ENCODE results near the gene THBD. TPM values are rescaled to one million over a fixed set of nuclear protein-coding genes. Genes with fewer than 3 reads are reported as not detected.

Gene THBD
- total and polyA plus RNA-seq, 2 donors (not counting 1 experiment from before 2014, with no cell fraction given), result 0.99 to 8.4 TPM

- no peak overlapping the region for H3K4me2 ChIP-seq (ENCODE audit: extremely low read depth, insufficient read depth, low read length)
- peaks cover 6% of the 10 kb centered on the region for H3K27me3 ChIP-seq (ENCODE audit: control insufficient read depth, insufficient read depth, low read length)
- H3K27ac ChIP-seq (ENCODE audit: insufficient read depth, low read length), result no peak overlapping the region
- no peak overlapping the region for H3K4me3 ChIP-seq (replicated peaks in 1 of 4; ENCODE audit: control extremely low read depth in 1 of 4, insufficient read depth in 1 of 4, low read depth in 3 of 4, low read length in 4 of 4)
- H3K9ac ChIP-seq (ENCODE audit: insufficient read depth, low read length), result no peak overlapping the region
- H3K79me2 ChIP-seq (ENCODE audit: control insufficient read depth, insufficient read depth, low read length), result no peaks in the 10 kb centered on the region
- no peaks in the 10 kb centered on the region for H3K36me3 ChIP-seq (ENCODE audit: control insufficient read depth, insufficient read depth, low read length)
- no peaks in the 10 kb centered on the region for H4K20me1 ChIP-seq (ENCODE audit: control insufficient read depth, extremely low read depth, insufficient read depth, low read length)
- no peak for DNase-seq (ENCODE audit: low read depth in 2 of 2)
- no peaks in the 10 kb centered on the region for H3K9me3 ChIP-seq (ENCODE audit: control insufficient read depth, insufficient read depth, low read depth, low read length)
- TF ChIP-seq, protein P1, sequence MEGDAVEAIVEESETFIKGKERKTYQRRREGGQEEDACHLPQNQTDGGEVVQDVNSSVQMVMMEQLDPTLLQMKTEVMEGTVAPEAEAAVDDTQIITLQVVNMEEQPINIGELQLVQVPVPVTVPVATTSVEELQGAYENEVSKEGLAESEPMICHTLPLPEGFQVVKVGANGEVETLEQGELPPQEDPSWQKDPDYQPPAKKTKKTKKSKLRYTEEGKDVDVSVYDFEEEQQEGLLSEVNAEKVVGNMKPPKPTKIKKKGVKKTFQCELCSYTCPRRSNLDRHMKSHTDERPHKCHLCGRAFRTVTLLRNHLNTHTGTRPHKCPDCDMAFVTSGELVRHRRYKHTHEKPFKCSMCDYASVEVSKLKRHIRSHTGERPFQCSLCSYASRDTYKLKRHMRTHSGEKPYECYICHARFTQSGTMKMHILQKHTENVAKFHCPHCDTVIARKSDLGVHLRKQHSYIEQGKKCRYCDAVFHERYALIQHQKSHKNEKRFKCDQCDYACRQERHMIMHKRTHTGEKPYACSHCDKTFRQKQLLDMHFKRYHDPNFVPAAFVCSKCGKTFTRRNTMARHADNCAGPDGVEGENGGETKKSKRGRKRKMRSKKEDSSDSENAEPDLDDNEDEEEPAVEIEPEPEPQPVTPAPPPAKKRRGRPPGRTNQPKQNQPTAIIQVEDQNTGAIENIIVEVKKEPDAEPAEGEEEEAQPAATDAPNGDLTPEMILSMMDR (conservative IDR thresholded peaks at IDR 0.05 in 1 of 2, IDR thresholded peaks at IDR 0.05 in 1 of 2; ENCODE audit: low read depth in 1 of 2, low read length in 2 of 2), result no peak
- no peak for TF ChIP-seq EZH2 (IDR thresholded peaks at IDR 0.05; ENCODE audit: low read length, missing control alignments)
- no peaks in the 10 kb centered on the region for H3K4me1 ChIP-seq (ENCODE audit: control insufficient read depth, extremely low read depth, insufficient read depth, low read length)
- H2AFZ ChIP-seq (ENCODE audit: low read length), result no peak overlapping the region
Measured at GRCh38 chr20:23096986-23097520, 47.6 kb upstream of the THBD start.

DNA sequence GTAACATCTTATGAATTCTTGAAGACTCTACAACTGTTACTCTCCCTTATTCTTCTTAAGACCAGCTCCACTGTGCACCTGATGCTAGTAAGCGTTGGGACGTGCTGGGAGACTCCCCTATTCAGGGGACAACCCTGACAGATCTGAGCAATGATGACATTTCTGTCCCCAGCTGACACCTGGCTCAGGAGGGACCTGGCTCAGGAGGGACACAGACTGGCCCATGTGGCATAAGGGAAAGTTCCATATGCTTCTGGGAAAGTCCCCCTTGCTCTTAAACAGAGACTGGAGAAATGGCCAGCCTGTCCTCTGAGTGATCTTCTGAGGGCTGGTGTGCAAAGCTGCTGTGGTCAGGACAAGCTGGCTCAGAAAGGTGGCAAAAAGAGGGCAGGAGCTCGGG lies 46.6 kb upstream of the THBD start:
- H3K9ac ChIP-seq (ENCODE audit: insufficient read depth, low read length), result no peak overlapping the region
- H3K4me3 ChIP-seq (replicated peaks in 1 of 4; ENCODE audit: control extremely low read depth in 1 of 4, insufficient read depth in 1 of 4, low read depth in 3 of 4, low read length in 4 of 4), result no peak overlapping the region
- no peaks in the 10 kb centered on the region for H3K9me3 ChIP-seq (ENCODE audit: control insufficient read depth, insufficient read depth, low read depth, low read length)
- H3K27ac ChIP-seq (ENCODE audit: insufficient read depth, low read length), result no peak overlapping the region
- H3K4me1 ChIP-seq (ENCODE audit: control insufficient read depth, extremely low read depth, insufficient read depth, low read length), result no peaks in the 10 kb centered on the region
- no peaks in the 10 kb centered on the region for H4K20me1 ChIP-seq (ENCODE audit: control insufficient read depth, extremely low read depth, insufficient read depth, low read length)
- TF ChIP-seq EZH2 (IDR thresholded peaks at IDR 0.05; ENCODE audit: low read length, missing control alignments), result no peak
- TF ChIP-seq, protein P1 (conservative IDR thresholded peaks at IDR 0.05 in 1 of 2, IDR thresholded peaks at IDR 0.05 in 1 of 2; ENCODE audit: low read depth in 1 of 2, low read length in 2 of 2), result no peak
- no peak overlapping the region for H3K4me2 ChIP-seq (ENCODE audit: extremely low read depth, insufficient read depth, low read length)
- no peaks in the 10 kb centered on the region for H3K36me3 ChIP-seq (ENCODE audit: control insufficient read depth, insufficient read depth, low read length)
- H3K79me2 ChIP-seq (ENCODE audit: control insufficient read depth, insufficient read depth, low read length), result no peaks in the 10 kb centered on the region
- no peak overlapping the region for H2AFZ ChIP-seq (ENCODE audit: low read length)
- no peak for DNase-seq (ENCODE audit: low read depth in 2 of 2)
- peaks cover 6% of the 10 kb centered on the region for H3K27me3 ChIP-seq (ENCODE audit: control insufficient read depth, insufficient read depth, low read length)

DNA sequence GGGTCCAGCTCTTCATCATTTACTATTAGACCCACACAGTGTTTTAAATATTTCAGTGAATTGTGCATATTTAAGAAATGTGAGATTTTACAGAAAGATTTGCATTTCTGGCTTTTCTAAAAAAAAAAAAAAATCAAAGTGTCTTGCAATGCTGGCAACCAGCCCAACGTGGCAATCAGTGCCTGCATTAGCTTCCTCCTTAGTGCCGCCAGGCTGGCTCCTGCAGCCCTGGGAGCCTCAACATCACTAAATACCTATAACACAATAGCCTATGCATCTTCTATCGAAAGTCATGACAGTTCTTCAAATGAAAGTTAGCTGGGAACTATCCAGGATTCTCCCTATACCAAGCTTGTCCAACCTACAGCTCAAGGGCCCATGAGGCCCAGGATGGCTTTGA lies 46.0 kb upstream of the THBD start:
- H3K36me3 ChIP-seq (ENCODE audit: control insufficient read depth, insufficient read depth, low read length), result no peaks in the 10 kb centered on the region
- no peak overlapping the region for H3K4me2 ChIP-seq (ENCODE audit: extremely low read depth, insufficient read depth, low read length)
- H4K20me1 ChIP-seq (ENCODE audit: control insufficient read depth, extremely low read depth, insufficient read depth, low read length), result no peaks in the 10 kb centered on the region
- no peak for TF ChIP-seq EZH2 (IDR thresholded peaks at IDR 0.05; ENCODE audit: low read length, missing control alignments)
- TF ChIP-seq, protein P1 (conservative IDR thresholded peaks at IDR 0.05 in 1 of 2, IDR thresholded peaks at IDR 0.05 in 1 of 2; ENCODE audit: low read depth in 1 of 2, low read length in 2 of 2), result no peak
- no peaks in the 10 kb centered on the region for H3K4me1 ChIP-seq (ENCODE audit: control insufficient read depth, extremely low read depth, insufficient read depth, low read length)
- H3K9me3 ChIP-seq (ENCODE audit: control insufficient read depth, insufficient read depth, low read depth, low read length), result no peaks in the 10 kb centered on the region
- no peak overlapping the region for H3K27ac ChIP-seq (ENCODE audit: insufficient read depth, low read length)
- H3K4me3 ChIP-seq (replicated peaks in 1 of 4; ENCODE audit: control extremely low read depth in 1 of 4, insufficient read depth in 1 of 4, low read depth in 3 of 4, low read length in 4 of 4), result no peak overlapping the region
- no peak for DNase-seq (ENCODE audit: low read depth in 2 of 2)
- peaks cover 6% of the 10 kb centered on the region for H3K27me3 ChIP-seq (ENCODE audit: control insufficient read depth, insufficient read depth, low read length)
- no peak overlapping the region for H3K9ac ChIP-seq (ENCODE audit: insufficient read depth, low read length)
- H3K79me2 ChIP-seq (ENCODE audit: control insufficient read depth, insufficient read depth, low read length), result no peaks in the 10 kb centered on the region
- H2AFZ ChIP-seq (ENCODE audit: low read length), result no peak overlapping the region
